ENCODE measurements around the gene CCDC187.

The CCDC187 gene

DNA sequence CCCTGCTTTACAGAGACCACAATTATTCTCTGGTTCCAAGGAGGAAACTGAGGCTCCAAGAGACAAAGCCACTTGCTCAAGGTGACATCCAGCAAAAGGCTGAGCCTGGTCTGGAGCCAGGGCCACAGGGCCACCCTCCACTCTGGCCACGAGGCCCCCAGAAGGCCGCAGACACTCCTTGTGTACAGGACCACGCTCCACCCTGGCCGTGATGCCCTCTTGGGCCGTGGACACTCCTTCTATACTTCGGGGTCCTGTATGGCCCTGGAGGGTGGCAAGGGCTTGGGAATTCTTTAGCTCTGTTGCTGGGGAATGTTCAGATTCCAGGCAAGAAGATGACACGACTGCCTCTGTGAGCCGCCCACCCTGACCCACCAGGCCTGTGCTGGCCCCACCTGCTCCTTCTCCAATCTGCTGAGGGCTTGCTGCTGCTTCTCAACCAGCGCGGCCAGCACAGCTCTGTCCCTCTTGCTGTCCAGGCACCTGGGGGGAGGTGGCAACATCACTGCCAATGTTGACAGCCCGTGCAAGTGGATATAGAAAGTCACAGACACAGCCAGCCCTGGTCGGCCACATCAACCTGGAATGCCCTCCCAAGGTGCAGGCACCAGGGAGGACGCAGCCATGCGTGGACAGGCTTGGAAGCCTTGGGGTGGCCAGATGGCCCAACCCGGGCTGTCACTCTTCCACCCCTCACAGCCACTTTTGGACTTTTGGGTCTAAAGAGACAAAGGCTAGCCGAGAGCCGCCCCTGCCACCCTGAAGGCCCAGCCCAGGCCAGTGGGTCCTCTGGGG is 38.1 kb downstream of the CCDC187 start:
- Histone ChIP-seq H3K9ac (ENCODE audit: insufficient read length, low read depth) (no peak overlapping the region), H3K4me1 (ENCODE audit: insufficient read depth, insufficient read length) (peaks cover 36% of the 10 kb centered on the region)

GRCh38 chr9:136264441-136265405 is 39.2 kb downstream of the CCDC187 start:
- peak overlapping the region; percentile 10 for H3K9ac ChIP-seq (ENCODE audit: insufficient read length, low read depth)
- no peak overlapping the region for H3K4me3 ChIP-seq (ENCODE audit: insufficient read length, low read depth)
- no peak for TF ChIP-seq SUZ12 (IDR thresholded peaks at IDR 0.05; ENCODE audit: extremely low read depth, insufficient read depth, insufficient read length)
- no peak for TF ChIP-seq ZNF274 (IDR thresholded peaks at IDR 0.05; ENCODE audit: low read depth, low read length)
- no peak for TF ChIP-seq YY1 (IDR thresholded peaks at IDR 0.05; ENCODE audit: insufficient read depth, insufficient read length)
- DNase-seq (ENCODE audit: low read depth, low spot score), result no peak
- H3K4me1 ChIP-seq (ENCODE audit: insufficient read depth, insufficient read length), result peaks cover 39% of the 10 kb centered on the region
- no peaks in the 10 kb centered on the region for H3K9me3 ChIP-seq (ENCODE audit: insufficient read depth, low read length)
- no peaks in the 10 kb centered on the region for H3K36me3 ChIP-seq (ENCODE audit: insufficient read depth, insufficient read length, low read length)
- peaks cover 3% of the 10 kb centered on the region for H3K27me3 ChIP-seq (ENCODE audit: insufficient read depth, insufficient read length)

More for the DNA sequence above, 38.1 kb downstream of the CCDC187 start:
- peaks cover 3% of the 10 kb centered on the region for H3K27me3 ChIP-seq (ENCODE audit: insufficient read depth, insufficient read length)
- DNase-seq (ENCODE audit: low read depth, low spot score), result no peak
- no peak overlapping the region for H3K4me3 ChIP-seq (ENCODE audit: insufficient read length, low read depth)
- no peaks in the 10 kb centered on the region for H3K36me3 ChIP-seq (ENCODE audit: insufficient read depth, insufficient read length, low read length)
- H3K9me3 ChIP-seq (ENCODE audit: insufficient read depth, low read length), result no peaks in the 10 kb centered on the region
- TF ChIP-seq ZNF274 (IDR thresholded peaks at IDR 0.05; ENCODE audit: low read depth, low read length) (no peak), YY1 (IDR thresholded peaks at IDR 0.05; ENCODE audit: insufficient read depth, insufficient read length) (no peak), SUZ12 (IDR thresholded peaks at IDR 0.05; ENCODE audit: extremely low read depth, insufficient read depth, insufficient read length) (no peak)

- Histone ChIP-seq H3K36me3 (ENCODE audit: insufficient read depth, insufficient read length, low read length) (no peaks in the 10 kb centered on the region), H3K27me3 (ENCODE audit: insufficient read depth, insufficient read length) (peaks cover 3% of the 10 kb centered on the region), H3K4me1 (ENCODE audit: insufficient read depth, insufficient read length) (peaks cover 44% of the 10 kb centered on the region), H3K4me3 (ENCODE audit: insufficient read length, low read depth) (no peak overlapping the region), H3K9ac (ENCODE audit: insufficient read length, low read depth) (peak overlapping the region; percentile 10), H3K9me3 (ENCODE audit: insufficient read depth, low read length) (no peaks in the 10 kb centered on the region)
- no peak for DNase-seq (ENCODE audit: low read depth, low spot score)
- no peak for TF ChIP-seq ZNF274 (IDR thresholded peaks at IDR 0.05; ENCODE audit: low read depth, low read length)
- no peak for TF ChIP-seq SUZ12 (IDR thresholded peaks at IDR 0.05; ENCODE audit: extremely low read depth, insufficient read depth, insufficient read length)
- TF ChIP-seq YY1 (IDR thresholded peaks at IDR 0.05; ENCODE audit: insufficient read depth, insufficient read length), result no peak
Measured at GRCh38 chr9:136264031-136264430, 39.9 kb downstream of the CCDC187 start.

DNA sequence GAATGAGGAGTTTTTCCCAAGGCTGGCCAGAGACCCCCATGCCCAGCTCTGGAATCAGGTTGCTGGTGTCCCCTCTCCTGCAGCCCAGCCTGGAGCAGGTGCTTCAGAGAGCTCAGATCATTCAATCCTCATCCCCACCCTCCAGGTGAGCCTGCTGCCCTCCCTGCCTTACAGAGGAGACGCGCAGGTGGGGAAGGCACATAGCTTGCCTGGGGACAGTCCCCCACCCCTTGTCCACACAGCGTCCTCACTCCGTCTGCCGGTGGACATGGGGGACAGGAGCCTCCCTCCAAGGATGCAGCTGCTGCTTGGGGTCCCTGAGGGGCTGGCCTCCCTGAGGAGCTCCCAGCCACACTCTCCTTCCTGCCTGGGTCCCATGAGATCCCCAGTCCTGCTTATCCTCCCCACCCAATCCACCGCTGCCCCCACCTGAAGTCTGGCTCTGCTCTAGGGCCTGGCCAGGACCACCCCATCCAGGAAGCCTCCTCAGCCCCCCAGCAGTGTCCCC is 41.2 kb downstream of the CCDC187 start:
- H3K4me1 ChIP-seq (ENCODE audit: insufficient read depth, insufficient read length), result peaks cover 38% of the 10 kb centered on the region

GRCh38 chr9:136261686-136262430 is 42.0 kb downstream of the CCDC187 start:
- H3K27me3 ChIP-seq (ENCODE audit: insufficient read depth, insufficient read length), result peaks cover 3% of the 10 kb centered on the region
- TF ChIP-seq YY1 (IDR thresholded peaks at IDR 0.05; ENCODE audit: insufficient read depth, insufficient read length) (no peak), SUZ12 (IDR thresholded peaks at IDR 0.05; ENCODE audit: extremely low read depth, insufficient read depth, insufficient read length) (no peak), ZNF274 (IDR thresholded peaks at IDR 0.05; ENCODE audit: low read depth, low read length) (no peak)
- peaks cover 40% of the 10 kb centered on the region for H3K4me1 ChIP-seq (ENCODE audit: insufficient read depth, insufficient read length)
- H3K4me3 ChIP-seq (ENCODE audit: insufficient read length, low read depth), result no peak overlapping the region
- no peaks in the 10 kb centered on the region for H3K36me3 ChIP-seq (ENCODE audit: insufficient read depth, insufficient read length, low read length)
- no peak overlapping the region for H3K9ac ChIP-seq (ENCODE audit: insufficient read length, low read depth)
- H3K9me3 ChIP-seq (ENCODE audit: insufficient read depth, low read length), result no peaks in the 10 kb centered on the region
- no peak for DNase-seq (ENCODE audit: low read depth, low spot score)

More for the DNA sequence above, 41.2 kb downstream of the CCDC187 start:
- peaks cover 3% of the 10 kb centered on the region for H3K27me3 ChIP-seq (ENCODE audit: insufficient read depth, insufficient read length)
- no peaks in the 10 kb centered on the region for H3K9me3 ChIP-seq (ENCODE audit: insufficient read depth, low read length)
- no peak overlapping the region for H3K9ac ChIP-seq (ENCODE audit: insufficient read length, low read depth)
- DNase-seq (ENCODE audit: low read depth, low spot score), result no peak
- H3K36me3 ChIP-seq (ENCODE audit: insufficient read depth, insufficient read length, low read length), result no peaks in the 10 kb centered on the region
- no peak overlapping the region for H3K4me3 ChIP-seq (ENCODE audit: insufficient read length, low read depth)
- no peak for TF ChIP-seq SUZ12 (IDR thresholded peaks at IDR 0.05; ENCODE audit: extremely low read depth, insufficient read depth, insufficient read length)
- no peak for TF ChIP-seq ZNF274 (IDR thresholded peaks at IDR 0.05; ENCODE audit: low read depth, low read length)
- TF ChIP-seq YY1 (IDR thresholded peaks at IDR 0.05; ENCODE audit: insufficient read depth, insufficient read length), result no peak

DNA sequence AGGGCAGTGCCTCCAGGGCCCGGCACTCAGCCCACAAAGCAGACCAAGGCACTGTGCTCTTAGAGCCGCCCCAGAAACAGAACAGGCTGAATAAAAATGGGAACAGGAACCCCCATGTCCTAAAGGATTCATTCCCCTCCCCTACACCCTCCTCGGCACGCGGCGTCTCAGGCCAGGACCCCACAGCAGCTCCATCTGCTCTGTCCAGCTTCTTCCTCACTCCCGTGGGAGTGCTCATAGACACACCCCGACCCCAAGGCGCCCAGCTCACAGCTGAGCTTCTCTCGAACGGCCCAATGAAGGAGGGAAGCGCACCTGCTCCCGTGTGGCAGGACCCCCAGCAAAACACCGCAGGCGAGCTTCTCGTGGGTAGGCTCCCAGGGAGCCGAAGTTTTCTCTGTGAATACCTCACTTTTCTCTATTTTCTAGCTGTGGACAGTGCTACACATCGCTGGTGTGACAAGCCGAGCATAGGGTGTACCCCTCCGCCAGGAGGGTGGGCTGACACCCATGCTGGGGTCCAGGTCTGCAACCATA is 42.9 kb downstream of the CCDC187 start:
- H3K4me1 ChIP-seq (ENCODE audit: insufficient read depth, insufficient read length), result peaks cover 45% of the 10 kb centered on the region
- H3K27me3 ChIP-seq (ENCODE audit: insufficient read depth, insufficient read length), result peaks cover 3% of the 10 kb centered on the region
- H3K36me3 ChIP-seq (ENCODE audit: insufficient read depth, insufficient read length, low read length), result no peaks in the 10 kb centered on the region
- no peak overlapping the region for H3K4me3 ChIP-seq (ENCODE audit: insufficient read length, low read depth)
- H3K9me3 ChIP-seq (ENCODE audit: insufficient read depth, low read length), result no peaks in the 10 kb centered on the region
- no peak overlapping the region for H3K9ac ChIP-seq (ENCODE audit: insufficient read length, low read depth)
- TF ChIP-seq SUZ12 (IDR thresholded peaks at IDR 0.05; ENCODE audit: extremely low read depth, insufficient read depth, insufficient read length), result no peak
- TF ChIP-seq ZNF274 (IDR thresholded peaks at IDR 0.05; ENCODE audit: low read depth, low read length), result no peak
- TF ChIP-seq YY1 (IDR thresholded peaks at IDR 0.05; ENCODE audit: insufficient read depth, insufficient read length), result no peak
- DNase-seq (ENCODE audit: low read depth, low spot score), result no peak

Data from NT2/D1 (cell line).